HG03139 (cell line): ENCODE data around the gene ZNF627.
A peak's percentile ranks its signal among the peaks of the same experiment; 100 is the strongest.
"Not testable (repeated sequence)": the region's sequence is repeated elsewhere in the genome, so short reads cannot be mapped to it uniquely, and the experiment has no call there.

Source experiments
- ATAC-seq: cut with Tn5 transposase; IDR thresholded peaks from one replicate; pipeline ENCODE4 v1.9.1; 2021; ENCODE audit not compliant: unreplicated experiment

The ZNF627 gene

GRCh38 chr19:11622401-11622800 is 25.1 kb downstream of the ZNF627 start:
- ATAC-seq = not testable (repeated sequence)

- ATAC-seq = no peak
Measured at GRCh38 chr19:11624069-11624463, 26.8 kb downstream of the ZNF627 start.

- ATAC-seq = no peak
Measured at GRCh38 chr19:11626252-11626651, 29.0 kb downstream of the ZNF627 start.

- ATAC-seq = no peak
Measured at GRCh38 chr19:11633223-11633622, 35.9 kb downstream of the ZNF627 start.

GRCh38 chr19:11634018-11634662 is 36.9 kb downstream of the ZNF627 start:
- ATAC-seq = not testable (repeated sequence)

- ATAC-seq = no peak
Measured at GRCh38 chr19:11639245-11639601, 41.9 kb downstream of the ZNF627 start.

- peak; percentile 94 for ATAC-seq
Measured at GRCh38 chr19:11639602-11640471, 42.6 kb downstream of the ZNF627 start.

- ATAC-seq = no peak
Measured at GRCh38 chr19:11641244-11641643, 44.0 kb downstream of the ZNF627 start.

- no peak for ATAC-seq
Measured at GRCh38 chr19:11642902-11643301, 45.6 kb downstream of the ZNF627 start.

GRCh38 chr19:11649941-11650340 is 52.7 kb downstream of the ZNF627 start:
- ATAC-seq = no peak

GRCh38 chr19:11651062-11651461 is 53.8 kb downstream of the ZNF627 start:
- ATAC-seq = no peak

GRCh38 chr19:11652056-11652455 is 54.8 kb downstream of the ZNF627 start:
- no peak for ATAC-seq

GRCh38 chr19:11652492-11652891 is 55.2 kb downstream of the ZNF627 start:
- no peak for ATAC-seq

GRCh38 chr19:11656535-11656934 is 59.3 kb downstream of the ZNF627 start:
- no peak for ATAC-seq

GRCh38 chr19:11657307-11657706 is 60.0 kb downstream of the ZNF627 start:
- ATAC-seq = no peak

- ATAC-seq = no peak
Measured at GRCh38 chr19:11658970-11659369, 61.7 kb downstream of the ZNF627 start.

GRCh38 chr19:11659612-11660011 is 62.3 kb downstream of the ZNF627 start:
- no peak for ATAC-seq

GRCh38 chr19:11662278-11662677 is 65.0 kb downstream of the ZNF627 start:
- ATAC-seq = no peak

GRCh38 chr19:11663181-11663591 is 65.9 kb downstream of the ZNF627 start:
- no peak for ATAC-seq
